GM13976 (cell line): ENCODE data around the gene SLC35C1.

ENCODE experiments used
- DNase-seq: peaks from one replicate; pipeline ENCODE4 v3.0.0; 2012; ENCODE audit warnings: low spot score
- in situ Hi-C: fragments of 300-500 bp; cut with MboI; formaldehyde crosslinking; loops from one replicate; pipeline ENCODE4 v1.12.0; 2022; ENCODE audit warnings: low sequenced_read_pairs, mixed read lengths, inconsistent platforms; ENCODE audit not compliant: unreplicated experiment
- TF ChIP-seq, protein P1 (sequence below): IDR thresholded peaks from 2 replicates; pipeline ENCODE4 v1.5.1; 2012; ENCODE audit warnings: borderline replicate concordance, mild to moderate bottlenecking; ENCODE audit not compliant: insufficient read depth; ENCODE audit errors: extremely low read depth, missing control alignments, control extremely low read depth

Gene SLC35C1

GRCh38 chr11:45779602-45780001 is 25.3 kb upstream of the SLC35C1 start:
- TF ChIP-seq, protein P1, sequence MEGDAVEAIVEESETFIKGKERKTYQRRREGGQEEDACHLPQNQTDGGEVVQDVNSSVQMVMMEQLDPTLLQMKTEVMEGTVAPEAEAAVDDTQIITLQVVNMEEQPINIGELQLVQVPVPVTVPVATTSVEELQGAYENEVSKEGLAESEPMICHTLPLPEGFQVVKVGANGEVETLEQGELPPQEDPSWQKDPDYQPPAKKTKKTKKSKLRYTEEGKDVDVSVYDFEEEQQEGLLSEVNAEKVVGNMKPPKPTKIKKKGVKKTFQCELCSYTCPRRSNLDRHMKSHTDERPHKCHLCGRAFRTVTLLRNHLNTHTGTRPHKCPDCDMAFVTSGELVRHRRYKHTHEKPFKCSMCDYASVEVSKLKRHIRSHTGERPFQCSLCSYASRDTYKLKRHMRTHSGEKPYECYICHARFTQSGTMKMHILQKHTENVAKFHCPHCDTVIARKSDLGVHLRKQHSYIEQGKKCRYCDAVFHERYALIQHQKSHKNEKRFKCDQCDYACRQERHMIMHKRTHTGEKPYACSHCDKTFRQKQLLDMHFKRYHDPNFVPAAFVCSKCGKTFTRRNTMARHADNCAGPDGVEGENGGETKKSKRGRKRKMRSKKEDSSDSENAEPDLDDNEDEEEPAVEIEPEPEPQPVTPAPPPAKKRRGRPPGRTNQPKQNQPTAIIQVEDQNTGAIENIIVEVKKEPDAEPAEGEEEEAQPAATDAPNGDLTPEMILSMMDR, result no peak
- DNase-seq, result no peak
- in situ Hi-C loops, result no loop called here

- TF ChIP-seq, protein P1, result no peak
- DNase-seq, result no peak
- in situ Hi-C loops, result no loop called here
Measured at GRCh38 chr11:45786272-45786671, 18.7 kb upstream of the SLC35C1 start.

DNA sequence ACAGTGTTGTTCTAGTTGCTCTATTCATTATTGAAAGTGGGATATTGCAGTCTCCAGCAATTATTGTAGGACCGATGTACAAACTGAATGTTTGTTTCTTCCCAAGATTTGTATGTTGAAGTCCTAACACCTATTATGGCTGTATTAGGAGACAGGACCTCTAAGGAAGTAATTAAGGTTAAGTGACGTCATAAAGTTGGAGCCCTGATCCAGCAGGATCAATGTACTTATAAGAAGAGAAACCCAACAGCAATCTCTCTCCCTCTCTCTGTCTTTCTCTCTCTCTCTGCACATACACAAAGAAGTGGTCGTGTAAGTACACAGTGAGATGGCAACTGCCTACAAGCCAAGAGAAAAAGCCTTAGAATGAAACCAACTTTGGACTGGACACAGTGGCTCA is 16.1 kb upstream of the SLC35C1 start:
- TF ChIP-seq, protein P1, result no peak
- in situ Hi-C loops, result no loop called here
- no peak for DNase-seq

DNA sequence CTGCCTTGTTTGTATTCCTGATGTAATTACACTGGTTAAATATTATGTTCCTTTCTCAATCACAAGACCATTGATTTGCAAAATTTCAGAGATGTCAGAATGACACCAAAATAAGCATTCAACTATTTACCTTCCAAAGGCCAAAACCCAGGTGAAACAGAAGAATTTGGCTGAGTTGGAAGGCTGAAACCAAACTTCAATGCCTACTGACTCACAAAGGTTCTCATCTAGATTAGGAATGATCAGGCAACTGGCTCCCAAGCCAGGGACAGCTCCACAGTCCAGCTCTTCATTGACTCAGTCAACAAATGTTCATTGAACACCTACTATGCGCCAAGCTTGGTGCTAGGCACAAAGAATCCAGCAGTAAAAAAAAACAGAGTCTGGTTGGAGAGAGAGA is 13.4 kb upstream of the SLC35C1 start:
- in situ Hi-C loops, result no loop called here
- TF ChIP-seq, protein P1, result no peak
- no peak for DNase-seq

- TF ChIP-seq, protein P1, result no peak
- in situ Hi-C loops, result no loop called here
- no peak for DNase-seq
Measured at GRCh38 chr11:45794169-45794568, 10.8 kb upstream of the SLC35C1 start.

DNA sequence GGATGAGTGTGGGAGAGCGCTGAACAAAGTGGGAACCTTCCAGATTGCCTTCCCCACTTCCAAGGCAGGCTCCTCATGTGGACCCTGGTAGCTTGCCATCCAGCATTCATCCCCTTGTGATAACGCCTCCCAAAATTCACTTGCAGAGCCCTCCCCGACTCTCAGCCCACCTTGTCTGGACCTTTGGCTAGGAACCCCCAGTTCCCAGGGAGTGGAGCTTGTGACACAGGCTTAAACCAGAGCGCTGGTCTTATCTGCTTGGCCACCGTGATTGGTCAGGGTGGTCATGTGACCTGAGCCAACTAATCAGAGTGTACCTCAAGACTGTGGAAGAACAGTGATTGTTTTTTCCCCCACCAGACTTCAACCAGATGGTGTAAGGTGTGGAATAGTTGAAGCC is 9.6 kb upstream of the SLC35C1 start:
- TF ChIP-seq, protein P1, result no peak
- in situ Hi-C loops, result no loop called here
- DNase-seq, result no peak

GRCh38 chr11:45796461-45796861 is 8.5 kb upstream of the SLC35C1 start:
- DNase-seq, result no peak
- in situ Hi-C loops, result no loop called here
- TF ChIP-seq, protein P1, result no peak
